Measurements from ENCODE around the gene COL5A1. TPM values are rescaled to one million over a fixed set of nuclear protein-coding genes. Genes with fewer than 3 reads are reported as not detected.

COL5A1 gene
- polyA plus RNA-seq, 1 donor (not counting 4 experiments of a cell fraction or from before 2014, with no cell fraction given) = 3.1 TPM

- no peak for DNase-seq (ENCODE audit: low read depth, low spot score)
- Histone ChIP-seq H3K27me3 (ENCODE audit: control insufficient read depth, extremely low read depth, insufficient read depth, low read length) (no peaks in the 10 kb centered on the region), H2AFZ (ENCODE audit: control insufficient read depth, low read length) (no peak overlapping the region), H4K20me1 (ENCODE audit: control insufficient read depth, extremely low read depth, insufficient read depth, low read length) (no peaks in the 10 kb centered on the region), H3K9ac (ENCODE audit: control insufficient read depth, extremely low read depth, insufficient read depth, low read length) (no peak overlapping the region), H3K9me3 (ENCODE audit: control insufficient read depth, low read depth, low read length) (peaks cover 2% of the 10 kb centered on the region), H3K4me3 (ENCODE audit: control insufficient read depth in 2 of 3, extremely low read depth in 1 of 3, insufficient read depth in 2 of 3, low read depth in 1 of 3, low read length in 3 of 3) (no peak overlapping the region), H3K36me3 (ENCODE audit: control insufficient read depth in 2 of 2, extremely low read depth in 1 of 2, insufficient read depth in 2 of 2, low read length in 2 of 2) (no peaks in the 10 kb centered on the region), H3K79me2 (ENCODE audit: control insufficient read depth, insufficient read depth, low read length) (no peaks in the 10 kb centered on the region), H3K9me1 (ENCODE audit: control insufficient read depth, extremely low read depth, insufficient read depth, low read length) (no peaks in the 10 kb centered on the region), H3K4me2 (ENCODE audit: control insufficient read depth, extremely low read depth, insufficient read depth, low read depth, low read length) (no peak overlapping the region), H3K4me1 (ENCODE audit: control insufficient read depth, extremely low read depth, insufficient read depth, low read length) (peaks cover 4% of the 10 kb centered on the region), H3K27ac (ENCODE audit: control insufficient read depth, insufficient read depth, low read length) (no peak overlapping the region)
- TF ChIP-seq EZH2 (IDR thresholded peaks at IDR 0.05; ENCODE audit: low read length) = no peak
- TF ChIP-seq, protein P1, sequence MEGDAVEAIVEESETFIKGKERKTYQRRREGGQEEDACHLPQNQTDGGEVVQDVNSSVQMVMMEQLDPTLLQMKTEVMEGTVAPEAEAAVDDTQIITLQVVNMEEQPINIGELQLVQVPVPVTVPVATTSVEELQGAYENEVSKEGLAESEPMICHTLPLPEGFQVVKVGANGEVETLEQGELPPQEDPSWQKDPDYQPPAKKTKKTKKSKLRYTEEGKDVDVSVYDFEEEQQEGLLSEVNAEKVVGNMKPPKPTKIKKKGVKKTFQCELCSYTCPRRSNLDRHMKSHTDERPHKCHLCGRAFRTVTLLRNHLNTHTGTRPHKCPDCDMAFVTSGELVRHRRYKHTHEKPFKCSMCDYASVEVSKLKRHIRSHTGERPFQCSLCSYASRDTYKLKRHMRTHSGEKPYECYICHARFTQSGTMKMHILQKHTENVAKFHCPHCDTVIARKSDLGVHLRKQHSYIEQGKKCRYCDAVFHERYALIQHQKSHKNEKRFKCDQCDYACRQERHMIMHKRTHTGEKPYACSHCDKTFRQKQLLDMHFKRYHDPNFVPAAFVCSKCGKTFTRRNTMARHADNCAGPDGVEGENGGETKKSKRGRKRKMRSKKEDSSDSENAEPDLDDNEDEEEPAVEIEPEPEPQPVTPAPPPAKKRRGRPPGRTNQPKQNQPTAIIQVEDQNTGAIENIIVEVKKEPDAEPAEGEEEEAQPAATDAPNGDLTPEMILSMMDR (optimal IDR thresholded peaks at IDR 0.05 in 1 of 3, IDR thresholded peaks at IDR 0.05 in 1 of 3, conservative IDR thresholded peaks at IDR 0.05 in 1 of 3; ENCODE audit: extremely low read depth in 1 of 3, insufficient read depth in 2 of 3, low read length in 3 of 3) = no peak
- dilution Hi-C loops (cut with MboI; ENCODE audit: extremely low pct_ligation_motif_present, low sequenced_read_pairs) = no loop called here
- no peak for FAIRE-seq
Measured at GRCh38 chr9:134612715-134613114, 28.9 kb upstream of the COL5A1 start.

- no peak for DNase-seq (ENCODE audit: low read depth, low spot score)
- Histone ChIP-seq H3K9ac (ENCODE audit: control insufficient read depth, extremely low read depth, insufficient read depth, low read length) (no peak overlapping the region), H4K20me1 (ENCODE audit: control insufficient read depth, extremely low read depth, insufficient read depth, low read length) (no peaks in the 10 kb centered on the region), H2AFZ (ENCODE audit: control insufficient read depth, low read length) (no peak overlapping the region), H3K79me2 (ENCODE audit: control insufficient read depth, insufficient read depth, low read length) (no peaks in the 10 kb centered on the region), H3K4me3 (ENCODE audit: control insufficient read depth in 2 of 3, extremely low read depth in 1 of 3, insufficient read depth in 2 of 3, low read depth in 1 of 3, low read length in 3 of 3) (no peak overlapping the region), H3K27ac (ENCODE audit: control insufficient read depth, insufficient read depth, low read length) (no peak overlapping the region), H3K4me1 (ENCODE audit: control insufficient read depth, extremely low read depth, insufficient read depth, low read length) (peaks cover 4% of the 10 kb centered on the region), H3K27me3 (ENCODE audit: control insufficient read depth, extremely low read depth, insufficient read depth, low read length) (no peaks in the 10 kb centered on the region), H3K4me2 (ENCODE audit: control insufficient read depth, extremely low read depth, insufficient read depth, low read depth, low read length) (no peak overlapping the region), H3K9me1 (ENCODE audit: control insufficient read depth, extremely low read depth, insufficient read depth, low read length) (no peaks in the 10 kb centered on the region), H3K36me3 (ENCODE audit: control insufficient read depth in 2 of 2, extremely low read depth in 1 of 2, insufficient read depth in 2 of 2, low read length in 2 of 2) (no peaks in the 10 kb centered on the region), H3K9me3 (ENCODE audit: control insufficient read depth, low read depth, low read length) (peaks cover 2% of the 10 kb centered on the region)
- dilution Hi-C loops (cut with MboI; ENCODE audit: extremely low pct_ligation_motif_present, low sequenced_read_pairs) = no loop called here
- no peak for TF ChIP-seq EZH2 (IDR thresholded peaks at IDR 0.05; ENCODE audit: low read length)
- TF ChIP-seq, protein P1 (optimal IDR thresholded peaks at IDR 0.05 in 1 of 3, IDR thresholded peaks at IDR 0.05 in 1 of 3, conservative IDR thresholded peaks at IDR 0.05 in 1 of 3; ENCODE audit: extremely low read depth in 1 of 3, insufficient read depth in 2 of 3, low read length in 3 of 3) = no peak
- FAIRE-seq = no peak
Measured at GRCh38 chr9:134614256-134614655, 27.3 kb upstream of the COL5A1 start.
